ENCODE data around the gene DAP3.
"Not testable (repeated sequence)": the region's sequence is repeated elsewhere in the genome, so short reads cannot be mapped to it uniquely, and the experiment has no call there.

Gene DAP3

GRCh38 chr1:155718524-155719115, 29.7 kb downstream of the DAP3 start:
- DNase-seq (ENCODE audit: low spot score): not testable (repeated sequence)

DNA sequence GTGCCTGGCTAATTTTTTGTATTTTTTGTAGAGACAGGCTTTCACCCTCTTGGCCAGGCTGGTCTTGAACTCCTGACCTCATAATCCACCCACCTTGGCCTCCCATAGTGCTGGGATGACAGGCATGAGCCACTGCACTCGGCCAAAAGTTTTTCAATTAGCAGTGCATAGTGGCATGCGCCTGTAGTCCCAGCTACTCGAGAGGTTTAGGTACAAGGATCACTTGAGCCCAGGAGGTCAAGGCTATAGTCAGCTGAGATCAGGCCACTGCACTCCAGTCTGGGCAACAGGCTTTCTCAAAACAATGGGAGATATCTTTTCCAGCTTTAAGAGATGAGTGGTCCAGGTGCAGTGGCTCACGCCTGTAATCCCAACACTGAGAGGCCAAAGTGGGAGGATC, 30.8 kb downstream of the DAP3 start:
- DNase-seq (ENCODE audit: low spot score): no peak

DNA sequence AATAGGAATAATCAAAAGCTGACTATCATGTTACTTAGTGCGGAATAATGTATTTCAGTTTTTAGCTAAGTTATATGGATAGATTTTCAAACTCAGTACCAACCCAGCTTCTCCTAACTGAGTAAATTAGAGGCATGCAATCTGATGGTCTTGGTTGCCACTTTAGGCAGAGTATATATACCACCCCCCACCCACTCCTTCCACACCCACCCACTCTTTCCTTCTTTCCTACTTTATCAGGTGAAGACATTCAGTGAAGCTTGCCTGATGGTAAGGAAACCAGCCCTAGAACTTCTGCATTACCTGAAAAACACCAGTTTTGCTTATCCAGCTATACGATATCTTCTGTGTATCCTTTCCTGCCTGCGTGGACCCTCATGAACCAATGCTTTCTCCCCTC, 36.3 kb downstream of the DAP3 start:
- DNase-seq (ENCODE audit: low spot score): no peak

DNA sequence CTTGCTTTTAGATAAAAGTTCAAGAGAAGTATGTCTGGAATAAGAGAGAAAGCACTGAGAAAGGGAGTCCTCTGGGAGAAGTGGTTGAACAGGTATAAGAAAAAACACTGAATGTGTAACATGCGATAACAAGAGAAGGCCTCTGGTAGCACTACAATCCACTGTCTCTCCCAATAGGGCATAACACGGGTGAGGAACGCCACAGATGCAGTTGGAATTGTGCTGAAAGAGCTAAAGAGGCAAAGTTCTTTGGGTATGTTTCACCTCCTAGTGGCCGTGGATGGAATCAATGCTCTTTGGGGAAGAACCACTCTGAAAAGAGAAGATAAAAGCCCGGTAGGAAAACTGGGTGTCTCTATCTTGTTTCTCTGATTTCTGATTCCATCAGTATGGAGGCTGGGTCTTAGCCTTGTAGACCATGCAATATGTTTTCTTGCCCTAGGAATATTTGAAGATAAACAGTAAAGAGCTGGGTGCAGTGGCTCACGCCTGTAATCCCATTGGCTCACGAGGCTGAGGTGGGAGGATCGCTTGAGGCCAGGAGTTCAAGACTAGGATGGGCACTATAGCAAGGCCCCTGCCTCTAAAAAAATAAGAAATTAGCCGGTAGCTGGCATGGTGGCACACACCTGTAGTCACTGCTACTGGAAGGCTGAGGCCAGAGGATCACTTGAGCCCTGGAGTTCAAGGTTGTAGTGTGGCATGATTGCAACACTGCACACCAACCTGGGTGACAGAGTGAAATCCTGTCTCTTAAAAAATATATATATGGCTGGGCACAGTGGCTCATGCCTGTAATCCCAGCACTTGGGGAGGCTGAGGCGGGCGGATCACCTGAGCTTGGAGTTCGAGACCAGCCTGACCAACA, 40.4 kb downstream of the DAP3 start:
- peak; percentile 65 for DNase-seq (ENCODE audit: low spot score)

GRCh38 chr1:155740995-155741394, 52.1 kb downstream of the DAP3 start:
- no peak for DNase-seq (ENCODE audit: low spot score)

- DNase-seq (ENCODE audit: low spot score): no peak
These were observed 53.0 kb downstream of the DAP3 start for GRCh38 chr1:155741908-155742307.

DNA sequence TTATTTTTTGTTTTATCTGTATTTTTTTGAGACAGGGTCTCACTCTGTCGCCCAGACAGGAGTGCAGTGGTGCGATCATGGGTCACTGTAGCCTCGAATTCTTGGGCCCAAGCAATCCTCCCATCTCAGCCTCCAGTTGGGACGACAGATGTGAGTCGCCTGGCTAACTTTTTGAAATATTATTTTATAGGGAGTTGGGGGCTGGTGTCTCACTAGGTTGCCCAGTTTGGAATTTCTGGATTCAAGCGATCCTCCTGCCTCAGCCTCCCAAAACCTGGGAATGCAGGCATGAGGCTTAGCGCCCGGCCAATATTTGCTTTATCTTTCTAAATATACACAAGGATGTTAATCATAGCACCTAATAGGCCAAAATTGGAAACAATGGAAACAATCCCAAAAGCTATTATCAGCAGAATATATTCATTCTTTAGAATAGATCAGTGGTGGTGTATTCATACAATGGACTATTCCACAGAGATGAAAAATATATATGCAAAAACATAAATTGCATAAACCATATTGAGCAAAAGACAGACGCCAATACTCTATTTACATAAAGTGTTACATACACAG, 55.9 kb downstream of the DAP3 start:
- DNase-seq (ENCODE audit: low spot score): no peak

GRCh38 chr1:155745284-155746228, 56.7 kb downstream of the DAP3 start:
- peak; percentile 86 for DNase-seq (ENCODE audit: low spot score)

GRCh38 chr1:155747586-155747985, 58.7 kb downstream of the DAP3 start:
- DNase-seq (ENCODE audit: low spot score): not testable (repeated sequence)

DNA sequence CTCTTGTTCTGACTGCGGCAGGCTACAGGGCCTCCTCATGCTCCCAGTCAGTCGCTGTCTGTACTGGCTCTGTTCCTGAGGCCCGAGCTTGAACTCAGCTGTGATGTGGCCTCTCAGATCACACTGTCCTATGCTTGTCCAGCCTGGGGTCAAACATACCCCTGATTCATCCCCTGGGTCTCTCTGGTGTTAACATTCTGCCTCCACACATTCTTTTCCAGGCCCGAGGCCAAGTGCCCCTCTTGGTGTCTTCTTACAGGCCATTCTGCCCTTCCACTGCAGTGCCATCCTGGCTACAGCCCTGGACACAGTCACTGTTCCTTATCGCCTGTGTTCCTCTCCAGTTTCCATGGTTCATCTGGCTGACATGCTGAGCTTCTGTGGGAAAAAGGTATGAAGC, 59.2 kb downstream of the DAP3 start:
- not testable (repeated sequence) for DNase-seq (ENCODE audit: low spot score)

GRCh38 chr1:155759017-155759416, 70.1 kb downstream of the DAP3 start:
- DNase-seq (ENCODE audit: low spot score): not testable (repeated sequence)

GRCh38 chr1:155759966-155760630, 71.2 kb downstream of the DAP3 start:
- no peak for DNase-seq (ENCODE audit: low spot score)

- no peak for DNase-seq (ENCODE audit: low spot score)
These were observed 72.0 kb downstream of the DAP3 start for GRCh38 chr1:155760751-155761475.

DNA sequence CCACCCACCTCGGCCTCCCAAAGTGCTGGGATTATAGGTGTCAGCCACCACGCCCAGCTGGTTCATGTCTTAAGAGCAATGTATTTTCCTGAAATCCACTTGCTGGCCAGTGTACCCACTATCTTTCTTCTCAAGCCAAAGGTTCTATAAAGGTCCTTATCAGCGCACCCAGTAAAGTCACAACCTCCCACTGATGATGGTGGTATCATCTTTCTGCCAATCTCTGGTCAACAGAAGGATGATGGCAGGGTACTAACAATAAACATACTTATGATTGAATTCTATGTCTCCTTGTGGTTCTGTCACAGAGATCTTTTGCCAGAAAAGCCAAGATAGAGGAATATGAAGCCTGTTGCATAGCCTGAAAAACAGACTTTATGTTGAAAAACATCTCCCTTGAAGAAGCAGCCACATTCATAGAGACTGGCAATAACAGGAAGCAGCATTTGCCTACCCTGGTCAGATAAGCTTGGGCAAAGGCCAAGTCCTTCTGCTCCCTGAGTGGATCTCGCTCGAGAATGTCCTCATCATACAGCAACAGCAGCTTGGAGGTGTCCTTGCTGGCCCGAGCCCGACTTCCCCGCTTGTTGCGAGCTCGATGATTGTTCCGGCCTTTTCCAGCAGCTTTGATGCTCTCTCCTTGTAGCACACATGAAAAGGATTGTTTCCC, 73.0 kb downstream of the DAP3 start:
- no peak for DNase-seq (ENCODE audit: low spot score)

GRCh38 chr1:155763090-155763815, 74.4 kb downstream of the DAP3 start:
- DNase-seq (ENCODE audit: low spot score): peak; percentile 62

DNA sequence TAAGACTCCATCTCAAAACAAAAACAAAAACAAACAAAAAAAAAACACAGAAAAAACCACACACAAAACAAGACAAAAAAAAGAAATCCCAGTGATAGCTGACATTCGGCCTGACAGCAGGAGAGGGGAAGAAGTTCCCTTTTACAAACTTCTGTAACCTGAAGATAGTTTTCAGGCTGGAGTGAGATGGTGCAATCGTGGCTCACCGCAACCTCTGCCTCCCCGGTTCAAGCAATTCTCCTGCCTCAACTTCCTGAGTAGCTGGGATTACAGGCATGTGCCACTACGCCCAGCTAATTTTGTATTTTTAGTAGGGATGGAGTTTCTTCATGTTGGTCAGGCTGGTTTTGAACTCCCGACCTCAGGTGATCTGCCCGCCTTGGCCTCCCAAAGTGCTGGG, 75.1 kb downstream of the DAP3 start:
- not testable (repeated sequence) for DNase-seq (ENCODE audit: low spot score)

- not testable (repeated sequence) for DNase-seq (ENCODE audit: low spot score)
These were observed 78.6 kb downstream of the DAP3 start for GRCh38 chr1:155767399-155767989.

DNA sequence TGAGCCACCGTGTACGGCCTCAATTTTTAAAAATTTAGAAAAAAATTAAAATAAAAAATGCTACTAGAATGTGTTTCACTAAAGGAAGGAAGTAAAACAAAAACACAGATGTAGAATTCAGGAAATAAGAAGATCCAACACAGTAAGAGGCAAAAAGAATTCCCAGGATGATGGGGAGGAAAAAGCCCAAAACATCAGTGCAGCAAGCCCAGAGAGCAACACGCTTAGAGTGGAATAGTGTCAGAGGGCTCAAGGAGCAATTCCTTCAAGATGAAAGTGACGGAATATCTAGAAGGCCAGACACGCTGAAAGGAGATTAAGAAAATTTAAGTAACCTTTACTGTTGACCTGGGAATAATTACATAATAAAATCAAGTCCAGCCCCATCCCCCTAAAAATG, 80.4 kb downstream of the DAP3 start:
- DNase-seq (ENCODE audit: low spot score): no peak

- DNase-seq (ENCODE audit: low spot score): no peak
These were observed 84.3 kb downstream of the DAP3 start for GRCh38 chr1:155773221-155773620.

Data from AG20443 (cell line).